AG10803 (cell line): ENCODE results near the gene RC3H1.
"Not testable (repeated sequence)": the region's sequence is repeated elsewhere in the genome, so short reads cannot be mapped to it uniquely, and the experiment has no call there.

Experiments
- DNase-seq: peaks from one replicate; pipeline ENCODE4 v3.0.0; 2010; ENCODE audit warnings: low read depth
- H3K4me3 ChIP-seq: 2 replicates; pipeline ENCODE4 v1.5.1; 2011; ENCODE audit warnings: mild to moderate bottlenecking, low read length, control low read depth
- CTCF ChIP-seq: conservative IDR thresholded peaks from 2 replicates; pipeline ENCODE4 v1.5.1; 2011; ENCODE audit warnings: mild to moderate bottlenecking, low read length, control low read depth, inconsistent platforms

The RC3H1 gene

GRCh38 chr1:173960625-173961024 is 61.5 kb downstream of the RC3H1 start:
- no peak for DNase-seq
- no peak for TF ChIP-seq CTCF
- H3K4me3 ChIP-seq: no peak overlapping the region

GRCh38 chr1:173954179-173954578 is 68.0 kb downstream of the RC3H1 start:
- TF ChIP-seq CTCF: no peak
- DNase-seq: no peak

GRCh38 chr1:173948594-173948993 is 73.6 kb downstream of the RC3H1 start:
- H3K4me3 ChIP-seq: no peak overlapping the region
- no peak for DNase-seq
- TF ChIP-seq CTCF: no peak

More at GRCh38 chr1:173954179-173954578, 68.0 kb downstream of the RC3H1 start:
- no peak overlapping the region for H3K4me3 ChIP-seq

GRCh38 chr1:173946380-173946921 is 75.7 kb downstream of the RC3H1 start:
- no peak for TF ChIP-seq CTCF
- no peak overlapping the region for H3K4me3 ChIP-seq
- no peak for DNase-seq

GRCh38 chr1:173937062-173937461 is 85.1 kb downstream of the RC3H1 start:
- no peak for TF ChIP-seq CTCF
- no peak overlapping the region for H3K4me3 ChIP-seq
- DNase-seq: no peak

GRCh38 chr1:173934440-173934839 is 87.7 kb downstream of the RC3H1 start:
- TF ChIP-seq CTCF: no peak
- H3K4me3 ChIP-seq: no peak overlapping the region
- DNase-seq: no peak

- not testable (repeated sequence) for H3K4me3 ChIP-seq, DNase-seq
Observed at GRCh38 chr1:173930541-173930940, 91.6 kb downstream of the RC3H1 start.
